Measurements from ENCODE around the gene EXOC3L2.
"Not testable (repeated sequence)": the region's sequence is repeated elsewhere in the genome, so short reads cannot be mapped to it uniquely, and the experiment has no call there.

EXOC3L2 gene

DNA sequence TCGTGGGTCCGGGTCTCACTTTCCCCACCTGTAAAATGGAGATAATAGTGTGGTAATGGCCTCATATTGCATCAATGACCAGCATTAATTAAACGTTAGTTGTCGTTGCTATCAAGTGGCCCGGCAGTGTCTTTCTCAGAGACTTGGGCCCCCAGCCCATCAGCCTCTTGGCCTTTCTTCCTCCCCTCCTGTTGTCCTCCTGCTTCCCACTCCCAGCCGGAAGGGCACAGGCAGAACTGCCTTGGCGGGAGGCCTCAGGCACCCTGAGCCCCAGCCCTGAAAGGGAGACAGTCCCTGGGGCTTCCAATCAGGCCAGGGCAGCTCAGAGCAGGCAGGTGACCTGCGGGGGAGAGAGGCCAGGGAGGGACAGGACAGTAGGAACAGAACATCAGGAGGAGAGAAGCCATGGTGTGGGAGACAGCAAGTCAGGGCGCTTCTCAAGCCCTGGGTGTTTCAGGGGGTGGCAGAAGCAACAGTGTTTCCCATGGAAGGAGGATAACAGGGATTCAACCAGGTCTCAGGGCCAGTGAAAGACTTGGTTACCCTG, 10.5 kb upstream of the EXOC3L2 start:
- no peak for DNase-seq (ENCODE audit: low read depth)

DNA sequence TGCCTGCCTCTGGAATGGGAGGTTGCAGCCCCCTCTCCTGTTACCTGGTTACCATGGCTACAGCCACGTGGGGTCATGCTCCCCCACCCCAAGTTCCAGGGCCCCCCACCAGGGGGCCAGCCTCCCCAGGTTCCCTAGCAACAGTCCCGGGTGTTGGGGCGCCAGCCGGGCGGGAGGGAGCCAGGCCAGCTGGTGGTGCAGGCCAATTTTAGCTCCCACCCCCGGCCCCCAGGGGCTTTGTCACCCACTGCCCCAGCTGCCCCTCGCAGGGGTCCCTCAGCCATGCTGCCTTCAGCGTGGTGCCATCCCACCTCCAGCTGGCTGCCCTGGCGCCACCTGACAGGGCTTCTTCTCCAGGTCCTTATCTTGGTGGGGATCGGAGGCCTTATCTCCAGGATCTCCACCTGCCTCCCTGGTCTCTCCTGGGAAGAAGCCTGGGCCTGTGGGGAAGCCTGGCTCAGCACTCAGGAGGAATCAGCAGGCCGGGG, 8.9 kb upstream of the EXOC3L2 start:
- no peak for DNase-seq (ENCODE audit: low read depth)

DNA sequence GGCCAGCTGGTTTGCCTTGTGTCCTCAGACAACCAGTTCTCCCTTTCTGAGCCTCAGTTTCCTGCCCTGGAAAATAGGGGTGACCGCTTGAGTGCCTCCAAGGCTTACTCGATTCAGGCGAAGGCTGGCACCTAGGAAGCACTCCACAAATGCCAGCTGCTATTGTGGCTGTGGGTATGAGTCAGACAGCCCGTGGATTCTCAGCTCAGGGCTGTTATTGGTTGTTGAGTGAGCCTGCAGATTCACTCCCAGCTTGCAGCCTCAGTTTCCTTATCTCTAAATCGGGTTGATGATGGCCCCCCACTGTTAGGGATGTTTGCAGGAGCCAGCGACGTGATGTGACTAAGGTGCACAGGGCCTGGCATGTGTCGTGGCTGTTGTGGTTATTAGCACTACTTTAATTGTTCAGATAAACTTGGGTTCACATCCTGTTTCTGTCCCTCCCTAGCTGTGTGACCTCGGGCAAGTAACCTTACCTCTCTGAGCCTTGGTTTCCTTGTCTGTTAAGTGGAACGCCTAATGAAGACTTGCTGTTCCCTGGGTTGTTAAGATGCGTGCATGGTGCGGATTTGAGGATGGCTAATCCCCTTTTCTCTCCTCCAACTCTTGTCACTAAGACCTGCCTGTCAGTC, 8.3 kb upstream of the EXOC3L2 start:
- DNase-seq (ENCODE audit: low read depth), result no peak

DNA sequence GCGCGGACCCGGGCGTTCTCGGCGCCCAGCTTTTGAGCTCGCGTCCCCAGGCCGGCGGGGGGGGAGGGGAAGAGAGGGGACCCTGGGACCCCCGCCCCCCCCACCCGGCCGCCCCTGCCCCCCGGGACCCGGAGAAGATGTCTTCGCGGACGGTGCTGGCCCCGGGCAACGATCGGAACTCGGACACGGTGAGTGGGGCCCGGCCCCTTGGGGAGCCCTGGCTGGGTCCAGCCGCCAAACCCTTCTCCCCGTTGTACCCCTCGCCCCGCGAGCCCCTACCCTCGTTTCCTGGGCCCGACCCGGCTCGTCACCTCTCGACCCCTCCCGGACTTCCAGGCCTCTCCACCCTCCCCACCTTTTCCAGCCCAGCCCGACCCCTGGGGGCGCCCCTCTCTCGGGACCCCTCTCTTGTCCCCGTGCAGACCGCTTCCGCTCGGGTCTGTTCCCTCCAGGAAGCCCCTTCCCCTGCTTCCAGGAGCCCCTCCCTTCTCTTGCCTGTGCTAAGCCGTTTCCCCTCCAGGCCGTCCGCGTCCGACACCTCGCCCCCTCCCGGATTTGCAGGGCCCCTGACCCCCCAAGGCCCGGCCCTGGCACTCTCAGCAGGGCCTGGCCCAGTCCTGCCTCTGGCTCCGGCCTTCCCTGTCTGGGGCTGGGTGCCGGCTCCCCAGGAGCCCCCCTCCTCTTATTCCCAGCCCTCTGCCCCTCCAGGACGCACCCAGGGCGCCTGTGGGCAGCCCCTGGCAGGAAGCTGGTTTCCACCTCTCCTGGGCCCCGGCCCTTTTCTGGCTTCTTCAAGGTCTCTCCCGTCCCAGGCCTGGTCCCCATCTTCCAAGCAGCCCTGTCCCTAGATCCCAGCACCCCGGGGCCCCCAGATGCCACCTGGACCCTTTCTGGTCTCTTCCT, 6.5 kb upstream of the EXOC3L2 start:
- DNase-seq (ENCODE audit: low read depth), result no peak

DNA sequence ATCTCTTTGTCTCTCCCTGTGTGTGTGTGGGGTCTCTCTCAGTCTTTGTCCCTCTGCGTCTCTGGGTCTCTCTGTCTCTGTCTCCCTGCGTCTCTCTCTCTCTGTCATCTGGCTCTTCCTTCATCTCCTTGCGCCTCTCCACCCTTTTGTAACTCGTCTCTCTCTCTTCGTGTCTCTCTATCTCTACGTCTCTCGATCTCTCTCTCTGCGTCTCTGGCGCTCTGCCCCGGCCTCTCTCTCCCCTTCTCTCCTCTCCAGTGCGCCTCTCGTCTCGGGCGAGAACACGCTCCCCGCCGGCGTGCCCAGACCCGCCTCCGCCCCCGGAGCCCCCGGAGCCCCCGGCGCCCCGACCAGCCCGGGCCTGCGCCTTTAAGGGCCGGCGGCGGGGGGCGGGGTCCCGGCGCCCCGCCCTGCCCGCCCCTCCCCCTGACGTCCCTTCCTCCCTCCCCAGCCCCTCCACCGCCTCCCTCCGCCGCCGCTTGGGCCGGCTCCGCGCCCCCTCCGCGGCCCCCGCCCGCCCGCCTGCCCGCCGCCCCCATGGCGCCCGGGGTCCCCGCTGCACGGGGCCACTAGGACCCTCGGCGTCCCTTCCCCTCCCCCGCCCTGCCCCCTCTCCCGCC, 5.7 kb upstream of the EXOC3L2 start, which contains the start of gene MARK4:
Gene MARK4 (plus strand): TSS at position 440 of the 620 bp plus-strand sequence. CDS start 318 bp downstream, outside the sequence.
- no peak for DNase-seq (ENCODE audit: low read depth)

DNA sequence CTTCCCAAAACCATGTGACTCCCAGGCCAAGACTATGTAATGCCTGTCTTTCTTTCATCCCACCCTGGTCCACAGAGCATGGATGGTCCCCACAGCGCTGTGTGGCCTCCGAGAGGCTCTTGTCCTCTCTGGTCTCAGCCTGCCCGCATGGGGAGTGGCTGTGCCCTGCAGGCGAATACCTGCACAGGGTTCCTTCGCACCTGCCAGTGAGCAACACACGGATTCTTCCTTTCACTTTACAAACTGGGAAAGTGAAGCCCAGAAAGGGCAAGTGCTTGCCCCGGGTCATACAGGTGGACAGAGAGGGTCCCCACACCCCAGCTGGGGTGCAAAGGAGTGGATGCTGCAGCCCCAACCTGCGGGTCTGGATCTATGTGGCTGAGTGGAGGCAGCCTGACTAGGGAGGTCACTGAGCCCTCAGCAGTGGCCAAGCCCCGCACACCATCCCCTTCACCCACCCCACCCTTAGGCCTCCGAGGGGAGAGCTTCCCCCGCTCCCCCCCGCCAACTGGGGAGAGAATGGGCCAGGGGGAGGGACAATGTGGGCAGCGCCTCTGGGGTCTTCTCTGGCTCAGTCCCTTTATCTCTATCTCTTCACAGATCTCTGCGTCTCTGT, 5.1 kb upstream of the EXOC3L2 start:
- DNase-seq (ENCODE audit: low read depth), result no peak

DNA sequence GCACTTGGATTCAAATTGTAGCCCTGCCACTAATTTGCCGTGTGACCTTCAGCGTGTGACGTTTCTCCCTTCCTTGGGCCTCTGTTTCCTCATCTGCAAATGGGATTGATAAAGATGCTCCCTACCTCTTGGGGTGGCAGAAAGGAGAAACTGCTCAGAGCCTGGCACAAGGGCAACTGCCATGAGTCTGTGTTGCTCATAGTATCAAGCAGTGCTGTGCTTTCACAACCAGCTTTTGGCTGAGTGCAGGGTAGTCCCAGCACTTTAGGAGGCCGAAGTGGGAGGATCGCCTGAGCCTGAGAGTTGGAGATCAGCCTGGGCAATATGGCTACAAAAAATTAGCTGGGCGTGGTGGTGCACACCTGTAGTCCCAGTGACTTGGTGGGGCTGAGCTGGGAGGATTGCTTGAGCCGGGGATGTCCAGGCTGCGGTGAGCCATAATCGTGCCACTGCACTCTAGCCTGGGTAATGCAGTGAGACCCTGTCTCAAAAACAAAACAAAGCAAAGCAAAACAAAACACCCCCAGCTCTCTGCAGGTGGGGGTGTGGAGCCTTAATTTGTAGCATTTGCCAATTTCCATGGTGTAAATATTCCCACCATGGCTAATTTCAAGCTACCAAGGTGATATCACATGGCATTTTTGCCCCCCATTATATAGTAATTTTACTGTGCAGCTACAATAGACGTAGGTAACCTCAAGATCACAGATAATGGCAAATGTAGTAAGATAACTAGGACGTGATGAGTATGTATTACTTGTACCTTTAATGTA, 4.2 kb upstream of the EXOC3L2 start:
- no peak for DNase-seq (ENCODE audit: low read depth)

DNA sequence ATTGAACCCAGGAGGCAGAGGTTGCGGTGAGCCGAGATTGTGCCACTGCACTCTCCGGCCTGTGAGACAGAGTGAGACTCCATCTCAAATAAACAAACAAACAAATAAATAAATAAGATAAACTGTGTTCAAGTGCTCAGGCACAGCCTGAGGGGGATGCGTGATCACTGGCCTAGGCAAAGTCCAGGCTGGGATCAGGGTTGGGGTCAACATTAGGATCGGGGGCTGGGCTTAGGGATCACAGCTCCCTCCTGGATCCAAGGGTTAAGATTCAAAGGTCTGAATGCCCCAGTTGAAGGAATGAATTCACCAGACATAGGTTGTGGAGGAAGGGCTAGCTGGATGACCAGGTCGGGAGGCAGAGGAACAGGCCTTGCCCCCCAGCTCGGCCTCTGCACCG, 1.9 kb upstream of the EXOC3L2 start:
- no peak for DNase-seq (ENCODE audit: low read depth)

DNA sequence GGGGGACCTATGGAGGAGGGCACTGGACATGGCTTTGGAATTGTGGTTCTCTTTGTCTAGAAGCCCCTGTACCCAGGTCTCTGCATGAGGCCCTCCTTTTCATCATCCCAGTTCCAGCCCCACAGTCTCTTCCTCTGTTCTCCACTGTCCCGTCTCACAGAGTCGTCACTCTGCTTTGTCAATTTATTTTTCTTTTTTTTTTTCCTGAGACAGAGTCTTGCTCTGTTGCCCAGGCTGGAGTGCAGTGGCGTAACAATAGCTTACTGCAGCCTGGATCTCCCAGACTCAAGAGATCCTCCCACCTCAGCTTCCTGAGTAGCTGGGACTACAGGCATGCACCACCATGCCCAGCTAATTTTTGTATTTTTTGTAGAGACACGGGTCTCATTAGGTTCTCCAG, 619 bp upstream of the EXOC3L2 start:
- no peak for DNase-seq (ENCODE audit: low read depth)

DNA sequence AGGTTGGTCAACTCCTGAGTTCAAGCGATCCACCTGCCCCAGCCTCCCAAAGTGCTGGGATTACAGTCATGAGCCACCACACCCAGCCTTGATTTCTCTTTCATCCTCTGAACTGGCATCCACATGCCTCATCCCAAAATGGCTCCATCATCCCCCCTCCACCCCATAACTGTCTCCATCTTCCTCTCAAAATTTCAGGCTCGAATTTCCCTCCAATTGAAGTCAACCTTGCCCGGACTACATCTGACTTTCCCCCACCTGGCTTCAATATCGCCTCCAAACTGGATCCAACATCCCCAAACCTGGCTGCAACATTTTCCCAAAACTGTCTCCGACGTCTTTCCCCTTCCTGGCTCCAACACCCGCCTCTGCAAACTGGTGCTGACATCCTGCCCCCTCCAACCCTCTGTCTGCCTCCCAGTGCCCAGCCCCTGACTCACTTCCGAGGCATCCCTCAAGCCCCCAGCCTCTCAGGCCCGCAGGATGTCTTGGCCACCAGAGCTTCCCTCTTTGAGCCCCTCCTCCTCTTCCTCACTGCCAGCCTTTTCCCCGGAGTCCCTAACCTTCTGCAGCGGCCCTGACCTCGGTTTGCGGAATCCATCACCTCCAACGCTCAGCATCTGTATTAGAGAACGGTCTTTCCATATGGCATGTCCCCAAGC, 943 bp downstream of the EXOC3L2 start:
- no peak for DNase-seq (ENCODE audit: low read depth)

DNA sequence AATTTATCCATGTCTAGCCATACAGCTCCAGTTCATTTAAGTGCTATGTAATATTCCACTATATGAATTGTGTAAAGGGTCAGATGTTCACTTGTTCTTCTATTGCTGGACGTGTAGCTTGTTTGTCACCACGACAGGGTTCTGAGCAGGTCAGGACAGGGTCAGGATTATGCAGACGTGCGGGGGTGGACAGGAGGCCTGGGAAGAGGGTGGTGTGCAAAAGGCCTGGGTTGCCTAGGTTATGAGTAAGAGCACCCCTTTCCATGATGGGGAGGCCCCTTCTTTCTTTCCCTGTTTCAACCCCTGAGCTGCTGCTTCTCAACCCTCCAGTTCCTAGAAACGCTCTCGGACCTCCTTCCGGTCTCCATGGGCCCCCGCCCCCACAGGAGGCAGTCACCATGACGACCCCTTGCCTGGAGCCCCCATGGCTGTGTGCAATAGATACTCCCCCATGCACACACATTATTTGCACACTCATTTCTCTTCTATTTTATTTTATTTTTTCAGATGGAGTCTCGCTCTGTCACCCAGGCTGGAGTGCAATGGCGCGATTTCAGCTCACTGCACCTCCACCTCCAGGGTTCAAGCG, 2.0 kb downstream of the EXOC3L2 start:
- no peak for DNase-seq (ENCODE audit: low read depth)

DNA sequence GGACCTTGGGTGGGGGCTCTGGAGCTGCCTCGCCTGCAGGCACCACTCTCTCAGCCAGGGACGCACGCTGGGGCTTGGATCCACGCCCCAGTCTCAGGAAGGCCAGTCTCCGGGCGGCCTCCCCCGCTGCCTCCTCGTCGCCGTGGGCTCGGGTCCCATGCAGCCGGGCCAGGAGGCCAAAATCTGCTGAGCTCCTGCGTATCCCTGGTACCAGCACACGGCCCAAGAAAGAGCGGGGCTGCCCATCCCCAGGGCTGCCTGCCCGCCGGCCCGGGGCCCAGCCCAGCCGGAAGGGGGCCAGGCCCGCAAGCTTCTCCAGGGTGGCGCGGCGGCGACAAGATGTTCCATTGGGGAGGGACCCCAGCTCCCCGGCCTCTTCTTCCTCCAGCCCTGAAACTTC, 6.7 kb downstream of the EXOC3L2 start:
- no peak for DNase-seq (ENCODE audit: low read depth)

DNA sequence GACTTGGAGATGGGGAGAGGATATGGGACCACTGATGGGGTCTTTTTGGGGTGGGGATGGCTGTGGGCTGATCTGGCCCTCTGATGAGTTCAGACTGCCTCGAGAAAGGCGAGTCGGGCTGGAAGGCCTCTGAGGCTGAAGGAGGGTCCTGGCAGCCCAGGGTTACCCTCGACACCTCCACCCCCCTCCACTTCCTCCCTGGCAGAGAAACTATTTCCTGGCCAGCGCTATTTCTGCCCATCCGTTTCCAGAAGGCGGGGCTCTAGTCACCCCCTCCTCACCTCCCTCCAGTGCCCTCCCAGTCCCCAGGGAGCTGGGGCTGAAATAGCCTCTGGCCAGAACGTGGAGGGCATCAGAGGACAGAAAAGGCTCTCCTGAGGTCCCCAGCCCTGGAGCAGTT, 9.7 kb downstream of the EXOC3L2 start:
- no peak for DNase-seq (ENCODE audit: low read depth)

DNA sequence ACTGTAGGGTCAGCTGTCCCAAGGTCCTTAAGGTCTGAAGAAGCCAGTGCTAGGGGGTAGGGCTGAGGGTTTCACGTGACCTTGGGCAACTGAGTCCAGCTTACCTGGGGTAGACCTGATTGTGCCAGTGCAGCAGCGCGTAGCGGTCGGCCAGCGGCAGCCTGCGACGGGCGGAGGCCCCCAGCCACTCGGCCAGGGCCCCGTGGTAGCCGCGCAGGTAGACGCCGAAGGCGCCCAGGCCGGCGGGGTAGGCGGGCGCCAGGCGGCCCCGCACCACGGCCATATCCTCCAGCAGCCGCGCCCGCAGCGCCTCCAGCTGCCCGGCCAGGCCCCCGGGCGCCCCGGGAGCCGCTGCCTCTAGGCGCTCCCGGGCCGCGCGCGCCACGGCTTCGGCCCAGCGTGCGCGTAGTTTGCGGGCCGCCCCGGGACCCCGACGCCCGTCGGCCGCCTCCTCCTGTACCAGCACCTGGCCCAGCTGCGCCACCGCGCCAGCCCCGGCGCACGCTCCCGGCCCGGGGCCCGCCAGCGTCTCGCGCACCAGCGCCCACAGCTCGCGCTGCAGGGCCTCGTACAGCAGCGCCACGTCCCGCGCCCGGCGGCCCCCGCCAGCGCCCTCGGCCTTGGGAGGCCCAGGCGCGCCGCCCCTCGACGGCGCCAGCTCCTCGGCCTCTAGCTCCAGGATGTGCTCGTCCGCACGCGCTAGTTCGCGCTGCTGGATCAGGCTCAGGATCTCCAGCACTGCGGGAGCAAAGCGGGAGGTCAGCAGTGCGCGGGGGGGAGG, 10.9 kb downstream of the EXOC3L2 start:
- DNase-seq (ENCODE audit: low read depth), result no peak

DNA sequence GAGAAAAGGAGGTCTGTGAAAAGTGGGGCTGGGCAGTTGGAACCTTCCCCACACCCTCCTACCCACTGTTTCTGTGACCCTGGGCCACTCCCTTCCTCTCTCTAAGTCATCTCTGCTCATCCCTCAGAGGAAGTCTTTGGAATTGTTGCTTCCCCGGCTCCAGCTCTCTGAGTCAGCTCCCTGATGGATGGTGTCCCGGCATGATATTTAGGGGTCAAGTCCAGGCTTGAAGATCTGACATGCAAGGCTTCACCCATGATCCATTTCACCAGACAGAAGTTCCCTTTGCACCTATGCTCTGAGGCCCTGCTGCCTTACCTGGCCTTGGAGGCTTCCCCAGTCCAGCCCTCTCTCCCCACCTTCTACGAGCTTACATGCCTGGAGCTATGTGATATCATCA, 13.3 kb downstream of the EXOC3L2 start:
- DNase-seq (ENCODE audit: low read depth), result no peak

DNA sequence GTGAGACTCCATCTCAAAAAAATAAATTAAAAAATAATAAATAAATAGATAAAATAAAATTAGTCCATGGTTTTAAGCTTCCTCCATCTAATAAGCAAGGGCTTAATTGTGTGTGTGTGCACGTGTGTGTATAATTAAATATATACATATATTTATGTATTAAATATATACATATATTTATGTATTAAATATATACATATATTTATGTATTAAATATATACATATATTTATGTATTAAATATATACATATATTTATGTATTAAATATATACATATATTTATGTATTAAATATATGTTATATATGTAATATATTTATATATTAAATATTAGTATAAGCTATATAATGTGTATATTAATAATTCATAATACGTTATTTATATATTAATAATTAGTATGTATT, 16.2 kb downstream of the EXOC3L2 start:
- DNase-seq (ENCODE audit: low read depth), result not testable (repeated sequence)

DNA sequence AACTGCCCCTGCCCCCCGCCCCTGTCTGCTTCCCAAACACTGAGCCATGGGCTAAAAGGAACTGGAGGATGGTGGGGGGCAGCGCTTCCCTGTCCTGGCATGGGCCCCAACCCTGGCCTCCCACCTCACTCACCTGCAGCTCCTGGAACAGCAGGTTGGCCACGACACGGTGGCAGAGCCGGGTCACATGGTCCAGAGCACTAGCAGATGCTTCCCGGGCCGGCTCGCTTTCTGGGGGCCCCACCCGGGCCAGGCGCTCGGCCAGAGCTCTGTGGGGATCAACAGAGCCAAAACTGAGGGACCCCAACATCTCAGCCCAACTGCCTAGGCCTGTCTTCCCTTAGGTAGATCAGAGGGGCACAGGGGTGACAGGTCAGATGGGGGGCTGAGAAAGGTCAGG, 20.6 kb downstream of the EXOC3L2 start:
- DNase-seq (ENCODE audit: low read depth), result no peak

DNA sequence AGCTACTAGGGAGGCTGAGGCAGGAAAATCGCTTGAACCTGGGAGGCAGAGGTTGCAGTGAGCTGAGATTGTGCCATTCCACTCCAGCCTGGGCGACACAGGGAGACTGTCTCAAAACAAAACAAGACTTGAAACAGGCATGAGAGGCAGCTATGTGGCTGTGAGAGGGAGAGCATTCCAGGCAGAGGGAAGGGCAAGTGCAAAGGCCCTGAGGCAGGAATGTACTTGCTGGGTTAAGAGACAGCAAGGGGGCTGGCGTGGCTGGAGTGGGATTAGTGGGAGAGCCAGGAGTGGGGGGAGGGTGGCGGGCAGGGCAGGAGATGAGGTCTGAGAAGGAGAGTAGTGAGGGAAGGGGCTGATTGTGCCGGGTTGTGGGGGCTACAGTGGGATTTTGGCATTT, 21.3 kb downstream of the EXOC3L2 start:
- DNase-seq (ENCODE audit: low read depth), result no peak

DNA sequence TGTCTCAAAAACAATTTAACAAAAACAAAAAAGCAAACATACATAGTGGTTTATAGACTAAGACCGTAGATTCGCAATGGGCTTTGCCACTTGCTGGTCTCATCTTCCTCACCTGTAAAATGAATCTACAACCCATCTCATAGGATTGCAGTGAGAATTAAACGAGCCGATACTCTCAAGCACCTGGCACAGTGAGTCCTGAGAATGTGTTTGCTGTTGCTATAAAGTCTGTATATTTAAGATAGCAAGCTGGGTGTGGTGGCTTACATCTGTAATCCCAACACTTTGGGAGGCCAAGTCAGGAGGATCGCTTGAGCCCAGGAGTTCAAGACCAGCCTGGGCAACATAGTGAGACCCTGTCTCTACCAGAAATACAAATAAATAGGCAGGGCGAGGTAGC, 22.5 kb downstream of the EXOC3L2 start:
- no peak for DNase-seq (ENCODE audit: low read depth)
